Measurements from ENCODE around the gene FH.

DNA sequence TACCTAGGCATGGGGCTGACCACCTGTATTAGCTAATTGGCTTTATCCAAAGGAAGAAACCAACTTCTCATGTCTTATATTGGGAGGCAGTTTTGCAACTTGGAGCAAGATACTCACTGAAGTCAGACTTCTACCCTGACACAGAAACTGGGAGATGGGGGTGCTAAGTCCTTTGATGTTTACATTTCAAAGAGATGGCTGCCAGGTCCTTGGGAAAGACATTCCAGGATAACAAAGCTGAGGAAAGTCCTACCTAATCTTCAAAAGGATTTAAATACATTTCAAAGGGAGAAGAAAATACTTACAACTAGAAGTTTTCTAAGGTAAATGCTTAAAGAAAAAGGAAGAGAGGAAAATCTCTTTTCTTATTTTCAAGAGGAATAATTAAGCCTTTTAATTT lies 62.1 kb downstream of the FH start:
- TF ChIP-seq, protein P1, sequence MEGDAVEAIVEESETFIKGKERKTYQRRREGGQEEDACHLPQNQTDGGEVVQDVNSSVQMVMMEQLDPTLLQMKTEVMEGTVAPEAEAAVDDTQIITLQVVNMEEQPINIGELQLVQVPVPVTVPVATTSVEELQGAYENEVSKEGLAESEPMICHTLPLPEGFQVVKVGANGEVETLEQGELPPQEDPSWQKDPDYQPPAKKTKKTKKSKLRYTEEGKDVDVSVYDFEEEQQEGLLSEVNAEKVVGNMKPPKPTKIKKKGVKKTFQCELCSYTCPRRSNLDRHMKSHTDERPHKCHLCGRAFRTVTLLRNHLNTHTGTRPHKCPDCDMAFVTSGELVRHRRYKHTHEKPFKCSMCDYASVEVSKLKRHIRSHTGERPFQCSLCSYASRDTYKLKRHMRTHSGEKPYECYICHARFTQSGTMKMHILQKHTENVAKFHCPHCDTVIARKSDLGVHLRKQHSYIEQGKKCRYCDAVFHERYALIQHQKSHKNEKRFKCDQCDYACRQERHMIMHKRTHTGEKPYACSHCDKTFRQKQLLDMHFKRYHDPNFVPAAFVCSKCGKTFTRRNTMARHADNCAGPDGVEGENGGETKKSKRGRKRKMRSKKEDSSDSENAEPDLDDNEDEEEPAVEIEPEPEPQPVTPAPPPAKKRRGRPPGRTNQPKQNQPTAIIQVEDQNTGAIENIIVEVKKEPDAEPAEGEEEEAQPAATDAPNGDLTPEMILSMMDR (IDR thresholded peaks at IDR 0.05), result no peak
- TF ChIP-seq EP300 (IDR thresholded peaks at IDR 0.05) (no peak), POLR2AphosphoS5 (IDR thresholded peaks at IDR 0.05) (no peak), POLR2A (IDR thresholded peaks at IDR 0.05) (no peak)

All from stomach (tissue), 4 donors.